HG03095 (cell line): ENCODE data around the gene SLC39A13.

Experiments used
- ATAC-seq: cut with Tn5 transposase; IDR thresholded peaks from one replicate; pipeline ENCODE4 v1.9.1; 2021; ENCODE audit warnings: moderate library complexity; ENCODE audit not compliant: unreplicated experiment

SLC39A13 gene

DNA sequence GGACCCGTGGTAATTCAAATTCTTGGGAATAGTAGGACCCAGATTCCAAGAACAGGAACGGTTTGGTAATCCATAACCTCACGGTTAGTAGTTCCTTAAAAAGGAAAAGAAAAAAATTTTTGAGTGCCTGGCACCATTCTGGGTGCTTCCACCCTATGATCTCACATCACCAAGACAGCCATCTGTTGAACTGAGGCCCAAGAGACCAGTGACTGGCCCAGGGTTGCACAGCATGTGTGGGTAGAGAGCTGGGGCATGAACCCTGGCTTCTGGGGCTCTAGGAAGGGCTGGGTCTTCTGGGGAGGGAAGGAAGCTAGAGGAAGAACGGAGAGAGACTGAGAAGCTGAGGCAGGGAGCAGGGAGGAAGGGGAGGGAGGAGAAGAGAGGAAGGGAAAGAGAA lies 25.3 kb upstream of the SLC39A13 start:
- ATAC-seq = no peak

DNA sequence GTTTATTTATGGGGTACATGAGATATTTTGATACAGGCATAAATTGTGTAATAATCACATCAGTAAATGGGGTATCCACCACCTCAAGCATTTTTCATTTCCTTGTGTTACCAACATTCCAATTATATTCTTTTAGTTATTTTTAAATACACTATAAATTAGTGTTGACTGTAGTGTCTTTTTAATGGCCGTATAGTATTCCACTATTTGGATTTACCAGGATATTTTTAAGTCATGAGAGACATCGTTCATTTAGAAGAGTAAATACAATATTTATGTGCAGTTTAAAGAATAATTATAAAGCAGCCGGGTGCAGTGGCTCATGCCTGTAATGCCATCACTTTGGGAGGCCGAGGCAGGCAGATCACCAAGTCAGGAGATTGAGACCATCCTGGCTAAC lies 23.9 kb upstream of the SLC39A13 start:
- no peak for ATAC-seq

DNA sequence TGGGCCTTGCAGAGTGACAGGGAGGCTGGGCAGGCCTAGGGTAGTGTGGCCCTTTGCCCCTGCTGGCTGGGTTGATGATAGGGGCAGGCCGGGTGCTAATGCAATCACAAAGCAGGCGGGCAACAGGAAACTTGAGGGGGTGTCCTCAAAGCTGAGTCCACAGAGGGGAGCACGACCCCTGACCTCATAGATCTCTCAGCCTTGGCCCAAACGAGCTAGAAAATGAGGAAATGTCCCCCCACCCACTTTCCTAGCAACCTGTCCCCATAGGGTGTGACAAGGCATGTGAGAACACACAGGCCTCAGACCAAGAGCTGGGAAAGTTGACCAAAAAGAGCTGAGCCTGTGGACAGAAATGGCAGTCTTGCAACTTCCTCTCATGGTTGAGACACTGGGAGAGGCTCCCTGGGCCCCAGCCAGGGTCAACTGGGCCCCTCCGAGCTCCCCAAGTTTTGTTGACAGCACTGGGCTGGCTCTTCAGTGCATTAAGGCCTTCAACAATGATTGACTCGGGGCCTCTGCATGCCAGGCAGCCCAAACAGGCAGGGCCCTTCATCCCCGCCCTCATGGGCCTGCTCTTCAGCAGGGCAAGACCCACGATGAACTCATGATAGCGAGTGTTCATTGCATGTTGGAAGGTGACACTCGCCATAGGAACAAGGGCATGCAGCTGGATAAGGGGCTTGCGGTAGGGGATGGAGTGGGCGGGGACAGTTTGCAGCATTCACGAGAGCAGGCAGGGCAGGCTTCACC lies 20.3 kb upstream of the SLC39A13 start:
- ATAC-seq = no peak

DNA sequence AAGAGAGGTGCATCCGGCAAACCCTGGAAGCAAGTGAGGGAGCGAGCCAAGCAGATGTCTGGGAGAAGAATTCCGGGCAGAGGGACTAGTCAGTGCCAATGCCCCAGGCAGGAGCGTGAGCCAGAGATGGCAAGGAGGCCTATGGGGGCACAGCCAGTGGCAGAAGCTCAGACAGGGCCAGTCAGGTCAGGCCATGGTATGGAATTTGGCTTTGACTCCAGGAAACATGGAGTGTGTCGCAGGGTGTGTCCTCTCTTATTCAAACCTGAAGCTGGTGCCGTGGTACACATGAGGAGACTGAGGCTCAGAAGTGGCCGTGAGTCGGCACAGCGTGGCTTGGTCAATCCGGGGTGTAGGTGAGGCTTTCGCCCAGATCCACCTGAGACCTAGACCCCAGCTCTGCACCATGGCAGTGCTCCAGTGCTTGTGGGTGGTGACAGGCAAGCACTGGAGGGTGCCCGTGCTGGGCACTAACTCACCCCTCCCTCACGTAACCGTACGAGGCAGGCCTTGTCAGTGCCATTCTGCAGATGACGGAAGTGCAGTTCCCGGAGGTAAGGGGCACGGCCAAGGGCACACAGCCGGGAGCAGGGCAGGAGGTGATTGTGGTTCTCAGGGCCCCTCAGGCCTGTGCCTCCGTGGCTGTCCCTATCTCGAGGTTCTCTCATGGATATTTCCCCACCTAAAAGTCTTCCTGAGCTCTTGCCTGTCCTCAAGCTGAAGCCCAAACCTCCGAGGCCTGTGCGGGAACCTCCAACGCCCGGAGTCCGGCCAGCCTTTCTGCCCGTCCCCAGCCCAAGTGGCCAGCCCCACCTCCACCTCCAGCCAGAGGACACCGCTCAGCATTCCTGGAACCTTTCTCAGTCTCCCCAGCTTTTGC lies 19.5 kb upstream of the SLC39A13 start:
- ATAC-seq = no peak

DNA sequence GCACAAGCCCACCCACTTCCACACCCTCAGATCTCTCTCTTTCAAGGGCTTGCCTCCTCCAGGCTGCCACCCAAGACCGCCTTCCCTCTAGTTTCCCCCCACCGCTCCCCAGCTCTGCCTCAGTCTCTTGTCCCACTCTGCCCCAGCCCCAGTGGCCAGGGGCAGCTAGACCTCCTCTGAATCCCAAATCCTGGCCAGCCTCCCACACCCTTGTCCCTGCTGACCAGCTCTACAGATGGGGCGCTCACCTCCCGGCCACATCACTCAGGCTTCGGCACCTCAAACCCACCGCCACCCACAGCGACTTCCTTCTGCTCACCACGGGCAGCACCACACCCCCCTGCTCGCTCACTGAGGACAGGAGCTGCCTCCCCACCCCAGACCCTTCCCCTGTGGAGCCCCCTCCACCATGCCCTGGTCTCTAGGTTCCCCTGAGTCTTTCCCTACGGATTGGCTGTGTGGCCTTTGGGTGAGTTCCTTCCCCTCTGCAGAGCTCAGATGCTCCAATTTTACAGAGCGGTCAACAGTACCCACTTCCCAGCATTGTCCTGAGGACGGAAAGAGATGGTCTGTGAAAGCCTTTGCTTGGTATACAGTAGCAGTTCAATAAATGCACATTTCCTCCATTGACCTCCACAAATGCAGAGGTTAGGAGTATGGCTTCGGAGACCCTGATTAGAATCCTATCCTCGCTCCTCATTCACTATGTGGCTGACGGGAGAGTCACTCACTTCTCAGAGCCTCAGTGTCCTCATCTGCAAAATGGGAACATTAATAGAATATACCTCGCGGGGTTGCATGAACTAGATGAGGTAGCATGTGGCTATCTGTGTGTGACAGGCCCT lies 18.6 kb upstream of the SLC39A13 start:
- ATAC-seq = no peak

DNA sequence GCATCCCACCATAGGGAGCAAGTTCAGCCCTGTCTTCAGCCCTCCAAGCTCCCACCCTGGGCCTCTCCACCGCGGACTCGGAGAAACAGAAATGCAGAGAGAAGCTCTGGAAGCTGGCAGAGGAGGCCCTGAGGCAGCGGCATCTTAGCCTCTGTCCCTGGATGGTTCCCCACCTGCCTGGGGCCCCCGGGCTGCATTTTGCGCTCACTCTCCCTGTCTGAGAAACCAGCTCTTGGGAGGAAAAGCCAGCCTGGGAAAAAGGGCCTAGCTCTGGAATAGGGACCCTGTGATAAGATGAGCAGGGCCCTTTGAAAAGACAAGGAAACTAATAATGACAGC lies 18.0 kb upstream of the SLC39A13 start:
- ATAC-seq = no peak

DNA sequence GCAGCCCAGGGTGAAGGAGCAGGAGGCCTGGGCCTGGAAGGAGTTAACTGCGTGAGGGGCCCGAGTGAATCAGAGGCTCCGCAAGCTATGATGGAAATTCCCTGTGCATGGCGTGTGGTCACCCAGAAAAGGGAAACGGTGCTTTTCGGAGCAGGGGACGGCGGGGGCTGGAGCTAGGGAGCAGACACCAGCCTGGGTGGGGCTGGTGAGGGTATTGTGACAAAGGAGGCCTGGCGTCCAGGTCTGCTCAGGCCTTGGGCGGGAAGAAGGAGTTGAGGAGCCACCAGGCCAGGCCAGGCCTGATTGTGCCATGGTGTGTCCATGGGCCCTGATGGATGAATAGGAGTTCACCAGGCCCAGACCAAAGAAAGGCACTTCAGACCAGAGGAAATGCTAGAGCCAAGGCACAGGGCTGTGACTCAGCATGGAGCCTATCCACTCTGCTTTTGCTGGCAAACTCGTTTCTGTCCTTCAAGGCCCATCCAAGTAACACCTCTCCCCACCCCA lies 17.3 kb upstream of the SLC39A13 start:
- no peak for ATAC-seq

DNA sequence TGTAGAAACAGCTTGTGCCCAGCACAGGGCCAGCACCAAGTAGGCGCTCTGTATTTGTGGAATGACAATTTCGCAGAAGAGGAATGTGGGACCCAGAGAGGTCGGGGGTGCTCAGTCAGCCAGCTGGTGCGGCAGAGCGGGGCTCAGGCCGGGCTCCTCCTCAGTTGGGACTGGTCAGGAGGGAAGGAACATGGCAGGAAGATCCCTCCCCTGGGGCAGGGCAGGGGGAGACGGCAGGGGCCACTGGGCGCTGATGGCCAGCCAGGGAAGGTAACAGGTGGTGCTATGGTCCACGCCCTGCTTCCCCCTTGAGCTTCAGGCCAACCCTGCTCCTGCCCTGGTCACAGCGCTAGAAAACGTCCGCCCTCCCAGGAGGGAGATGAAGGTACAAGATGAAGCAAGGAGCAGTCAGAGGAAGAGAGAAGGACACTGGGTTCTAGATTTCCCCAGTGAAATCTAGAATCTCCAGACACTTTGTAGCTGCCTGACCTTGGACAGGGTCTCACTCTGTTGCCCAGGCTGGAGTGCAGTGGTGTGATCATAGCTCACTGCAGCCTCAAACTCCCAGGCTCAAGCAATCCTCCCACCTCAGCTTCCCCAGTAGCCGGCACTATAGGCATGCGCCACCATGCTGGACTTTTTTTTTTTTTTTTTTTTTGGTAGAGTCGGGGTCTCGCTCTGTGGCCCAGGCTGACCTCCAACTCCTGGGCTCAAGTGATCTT lies 16.5 kb upstream of the SLC39A13 start:
- ATAC-seq = no peak

DNA sequence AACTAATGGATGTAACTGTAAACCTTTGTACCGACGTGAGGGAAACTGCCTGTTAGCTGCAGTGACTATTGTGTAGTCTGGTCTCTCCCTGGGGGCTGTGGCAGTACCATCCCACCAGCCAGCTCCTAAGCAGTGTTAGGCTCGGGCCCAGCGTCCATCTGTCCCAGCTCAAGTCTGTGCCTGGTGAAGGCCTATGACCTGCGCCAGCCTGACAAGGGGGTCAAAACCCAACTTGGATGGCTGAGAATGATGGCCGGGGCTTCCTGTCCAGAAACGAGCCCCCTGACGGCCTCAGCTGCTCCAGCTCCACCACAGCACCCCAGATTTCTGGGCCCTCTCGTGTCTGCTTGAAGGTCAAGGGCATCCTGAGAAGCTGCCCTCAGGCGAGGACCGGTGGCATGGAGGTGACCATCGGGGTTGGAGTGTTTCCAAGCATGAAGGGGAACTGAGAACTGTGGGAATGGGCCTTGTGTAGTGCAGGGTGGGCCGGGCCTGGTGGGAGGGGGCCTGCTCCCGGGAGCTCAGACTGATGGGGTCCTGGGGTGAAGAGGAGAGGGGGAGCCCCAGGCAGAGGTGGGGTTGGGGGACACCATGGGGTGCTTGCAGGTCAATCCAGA lies 15.7 kb upstream of the SLC39A13 start:
- ATAC-seq = no peak

DNA sequence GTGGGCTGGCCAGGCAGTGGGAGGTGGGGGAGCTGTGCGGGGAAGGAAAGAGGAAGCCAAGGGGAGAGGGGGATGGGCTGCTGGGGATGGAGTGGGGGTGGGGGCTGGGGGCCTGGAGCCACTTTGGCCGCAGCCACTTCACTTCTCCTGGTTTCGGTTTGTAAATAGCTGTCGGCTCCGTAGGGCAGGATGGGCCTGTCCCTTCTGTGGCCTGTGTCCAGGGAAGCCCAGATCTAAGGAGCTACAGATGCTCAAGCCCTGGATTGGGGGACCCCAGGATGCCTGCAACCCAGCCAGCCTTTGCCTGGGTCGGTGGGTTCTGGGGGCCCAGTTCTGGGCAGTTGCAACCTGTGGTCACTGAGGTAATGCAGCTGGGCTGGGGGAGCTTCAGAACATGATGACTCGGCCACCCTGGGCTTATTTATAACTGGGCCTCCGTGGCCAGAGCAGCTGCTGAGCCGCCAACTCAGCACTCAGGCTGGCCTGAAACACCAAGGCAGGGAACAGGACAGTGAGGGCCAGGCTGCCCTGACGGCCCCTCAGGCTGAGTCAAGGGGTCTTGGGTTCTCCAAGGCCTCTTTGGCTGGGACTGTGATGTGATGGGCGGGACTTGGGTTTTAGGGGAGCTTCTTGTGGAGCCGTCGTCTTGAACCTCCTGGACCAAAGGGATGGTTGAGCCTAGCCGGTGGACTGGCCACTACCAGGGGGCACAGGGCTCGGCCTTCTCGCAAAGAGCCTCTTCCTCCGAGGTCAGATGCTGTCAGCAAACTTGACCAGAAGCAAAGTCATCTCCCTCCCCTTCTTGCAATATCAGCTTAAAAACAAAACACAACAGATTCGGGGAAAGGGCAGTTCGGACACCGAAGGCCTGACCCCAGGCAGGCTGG lies 15.0 kb upstream of the SLC39A13 start:
- no peak for ATAC-seq

DNA sequence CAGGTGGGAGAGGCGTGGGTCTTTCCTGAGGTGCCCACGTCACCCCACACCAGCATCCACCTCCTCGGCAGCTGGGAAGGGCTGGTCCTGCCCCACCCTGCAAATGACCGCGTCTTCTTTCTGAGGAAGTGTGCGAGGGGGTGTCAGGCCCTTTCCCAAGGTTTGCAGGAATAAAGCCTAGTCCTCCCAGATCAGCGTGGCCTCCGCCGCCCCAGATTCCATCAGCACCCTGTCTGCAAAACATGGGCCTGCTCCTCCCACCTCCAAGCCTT lies 14.4 kb upstream of the SLC39A13 start:
- ATAC-seq = no peak

DNA sequence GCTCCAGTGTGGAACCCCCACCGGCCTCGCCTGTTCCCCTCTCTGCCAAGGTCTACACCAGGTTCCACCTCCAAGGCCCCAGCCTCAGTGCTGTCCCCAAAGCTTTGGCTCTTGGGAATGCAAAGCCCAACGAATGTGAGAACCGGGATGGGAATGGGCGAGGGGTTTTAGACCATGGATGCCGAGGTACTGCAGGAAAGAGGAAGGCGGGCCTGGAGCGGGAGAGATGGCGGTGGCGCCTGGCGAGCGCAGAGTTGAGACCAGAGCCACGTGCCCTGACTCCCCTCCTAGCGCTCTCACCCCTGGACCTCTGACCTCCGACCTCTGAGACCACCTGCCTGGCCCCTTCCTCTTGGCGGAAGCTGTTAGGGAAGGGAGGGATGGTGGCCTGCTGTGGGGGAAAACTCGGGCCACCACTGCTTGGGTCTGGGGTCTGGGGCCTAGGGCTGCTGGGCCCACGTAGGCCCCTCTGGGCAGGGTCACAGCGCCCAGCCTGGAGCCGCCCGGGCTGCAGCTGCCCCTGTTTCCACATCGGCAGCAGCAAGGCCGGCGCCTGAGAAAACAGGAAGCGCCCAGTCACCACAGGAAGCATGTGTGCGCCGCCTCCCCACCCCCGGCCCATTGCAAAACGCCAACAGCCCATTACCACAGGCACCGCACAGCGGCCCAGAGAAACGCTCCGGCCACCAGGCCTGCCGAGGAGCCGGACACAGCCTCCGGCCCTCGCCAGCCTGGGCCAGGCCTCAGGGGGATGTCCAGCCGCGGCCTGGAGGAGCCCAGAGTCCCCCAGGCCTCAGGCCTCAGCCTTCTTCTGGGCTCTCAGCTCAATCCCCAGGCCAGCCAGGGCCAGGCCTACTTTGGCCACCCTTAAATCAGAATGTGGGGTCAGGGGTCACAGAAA lies 13.8 kb upstream of the SLC39A13 start:
- ATAC-seq = peak; percentile 49

DNA sequence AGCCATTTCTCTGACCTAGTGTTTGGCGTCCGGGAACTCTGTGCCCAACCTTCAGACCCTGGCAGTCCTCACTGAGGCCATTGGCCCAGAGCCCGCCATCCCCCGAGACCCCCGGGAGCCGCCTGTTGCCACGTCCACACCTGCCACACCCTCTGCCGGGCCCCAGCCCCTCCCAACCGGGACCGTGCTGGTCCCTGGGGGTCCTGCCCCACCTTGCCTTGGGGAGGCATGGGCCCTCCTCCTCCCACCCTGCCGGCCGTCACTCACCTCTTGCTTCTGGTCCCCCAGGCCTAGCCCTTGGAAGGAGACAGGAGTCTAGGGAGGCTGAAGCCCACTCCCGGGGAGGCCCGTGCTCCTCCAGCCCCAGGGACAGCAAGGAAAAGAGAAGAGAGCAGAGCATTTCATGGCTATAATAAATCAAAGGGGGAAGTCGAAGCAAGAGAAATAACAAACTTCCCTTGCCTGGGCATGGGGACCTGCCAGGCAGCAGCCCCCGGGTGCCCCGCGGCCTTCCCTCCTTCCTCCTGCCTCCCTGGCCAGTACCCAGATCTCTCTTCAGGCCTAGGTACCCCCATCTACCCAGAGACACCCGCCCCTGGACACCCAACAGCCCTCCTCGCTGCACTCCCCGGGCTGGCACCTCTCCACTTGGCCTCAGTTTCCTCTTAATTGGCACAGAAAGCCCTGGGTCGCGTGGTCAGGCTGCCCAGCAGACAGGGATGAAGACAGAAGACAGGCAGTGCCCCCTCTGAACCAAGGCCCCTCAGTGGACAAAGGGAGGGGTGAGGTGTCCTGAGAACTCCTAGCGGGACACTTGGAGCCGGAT lies 13.0 kb upstream of the SLC39A13 start:
- ATAC-seq = no peak

DNA sequence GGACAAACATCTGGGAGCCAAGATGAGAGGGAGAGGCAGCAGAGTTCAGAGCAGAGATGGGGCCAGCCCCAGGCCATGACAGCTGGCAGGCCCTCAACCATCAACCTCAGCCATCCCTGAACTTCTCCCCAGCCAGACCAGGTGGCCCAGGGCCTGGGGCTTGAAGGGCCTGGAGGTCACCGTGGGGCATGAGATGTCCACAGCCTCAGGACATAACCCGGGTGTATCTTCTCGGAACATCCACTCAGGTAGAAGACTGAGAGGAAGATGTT lies 12.4 kb upstream of the SLC39A13 start:
- ATAC-seq = no peak

DNA sequence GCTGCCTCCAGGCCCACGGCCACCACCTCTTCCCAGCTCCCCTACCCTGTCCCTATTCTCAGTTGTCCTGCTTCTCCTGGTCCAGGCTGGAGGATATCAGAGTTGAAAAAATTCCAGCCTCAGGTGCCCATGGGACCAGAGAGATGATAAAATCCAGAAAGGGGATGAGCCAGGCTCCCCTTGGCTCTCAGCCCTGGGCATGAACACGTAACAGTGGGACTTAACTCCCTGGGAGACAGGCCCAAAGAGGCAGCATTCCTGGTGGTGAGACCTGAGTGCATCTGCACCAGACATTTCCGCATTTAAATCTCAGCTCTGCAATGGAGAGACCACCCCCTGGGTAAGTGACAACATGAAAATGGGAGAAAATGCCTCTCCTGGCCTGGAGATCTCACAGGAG lies 10.4 kb upstream of the SLC39A13 start:
- no peak for ATAC-seq

DNA sequence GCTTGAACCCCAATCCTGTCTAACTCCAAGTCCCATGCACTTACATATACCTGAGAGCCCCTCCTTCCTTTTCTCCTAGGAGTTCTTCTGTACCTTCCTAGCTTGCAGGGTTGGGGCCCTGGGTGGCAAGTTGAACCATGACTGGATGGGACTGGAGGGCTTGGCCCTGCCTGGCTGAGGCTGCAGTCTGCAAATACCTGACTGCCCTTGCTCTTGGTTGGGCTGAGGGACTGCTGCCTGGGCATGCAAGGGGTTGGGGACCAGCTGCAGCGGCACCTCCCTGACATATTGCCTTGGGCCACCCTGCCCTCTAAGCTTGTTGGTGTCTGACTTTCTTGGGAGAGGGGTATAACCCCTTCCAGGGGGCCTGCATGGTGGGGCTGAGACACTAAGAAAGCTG lies 9.8 kb upstream of the SLC39A13 start:
- no peak for ATAC-seq

DNA sequence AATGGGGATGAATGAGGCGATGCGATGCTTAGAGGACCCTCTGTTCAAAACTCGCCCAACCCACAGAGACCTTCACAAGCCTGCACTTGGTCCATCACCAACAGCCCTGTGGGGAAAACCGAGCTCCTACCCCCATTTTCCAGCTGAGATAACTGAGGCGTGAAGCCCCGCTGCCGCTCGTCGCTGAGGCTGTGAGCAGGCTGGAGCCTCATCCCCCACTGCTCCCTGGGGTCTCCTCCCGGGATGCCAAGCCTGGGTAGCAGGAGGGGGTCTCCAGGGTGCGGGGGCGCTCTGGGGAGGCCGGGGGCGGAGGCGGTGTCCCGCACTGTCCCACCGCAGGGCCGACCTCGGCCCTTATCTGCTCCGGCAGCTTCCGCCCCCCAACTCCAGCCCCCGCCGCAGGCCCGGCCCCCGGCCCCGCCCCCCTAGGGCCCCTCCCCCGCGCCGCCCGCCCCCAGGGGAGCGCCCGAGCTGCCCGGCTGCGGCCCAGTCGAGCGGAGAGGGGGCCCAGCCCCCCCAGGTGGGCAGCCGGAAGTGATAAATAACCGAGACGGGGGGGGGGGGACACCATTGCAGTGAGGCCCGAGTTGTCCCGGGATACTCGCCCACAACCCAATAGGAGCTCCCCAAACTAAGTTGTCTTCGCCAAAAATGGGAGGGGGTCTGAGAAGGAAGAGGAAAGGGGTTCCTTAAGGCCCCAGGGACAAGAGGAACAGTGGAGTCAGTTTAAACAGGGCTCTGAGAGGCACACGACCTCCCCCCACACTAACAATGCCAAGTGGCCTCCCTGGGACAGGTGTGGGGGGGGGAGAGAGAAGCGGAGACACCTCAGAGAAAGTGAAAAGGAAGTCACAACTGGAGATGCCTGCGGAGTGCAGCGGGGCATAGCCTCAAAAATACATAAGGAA lies 8.3 kb upstream of the SLC39A13 start:
- peak; percentile 38 for ATAC-seq
